GM21619 (cell line): ENCODE measurements around the gene DYNC1LI1.
"Not testable (repeated sequence)": the region's sequence is repeated elsewhere in the genome, so short reads cannot be mapped to it uniquely, and the experiment has no call there.

Experiments
- ATAC-seq: cut with Tn5 transposase; IDR thresholded peaks from one replicate; pipeline ENCODE4 v1.9.1; 2021; ENCODE audit not compliant: unreplicated experiment

The DYNC1LI1 gene

DNA sequence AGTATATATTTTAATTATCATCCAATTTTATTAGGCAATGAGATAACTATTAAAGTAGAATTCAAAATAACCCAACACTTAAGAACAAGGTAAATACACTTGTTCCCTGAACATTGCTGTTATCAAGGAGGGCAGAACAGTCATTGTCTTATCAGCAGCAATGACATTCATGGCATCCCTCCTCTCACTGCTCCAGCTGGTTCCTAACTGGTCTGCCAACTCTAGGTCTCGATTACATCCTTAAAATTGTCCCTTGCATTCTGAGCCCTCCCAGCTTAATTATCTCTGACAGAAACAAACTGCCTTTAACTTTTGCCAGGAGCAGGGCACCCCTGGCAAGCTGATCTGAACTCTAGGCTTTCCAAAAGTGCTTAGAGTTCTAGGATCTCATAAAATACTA is 14.0 kb upstream of the DYNC1LI1 start:
- no peak for ATAC-seq

DNA sequence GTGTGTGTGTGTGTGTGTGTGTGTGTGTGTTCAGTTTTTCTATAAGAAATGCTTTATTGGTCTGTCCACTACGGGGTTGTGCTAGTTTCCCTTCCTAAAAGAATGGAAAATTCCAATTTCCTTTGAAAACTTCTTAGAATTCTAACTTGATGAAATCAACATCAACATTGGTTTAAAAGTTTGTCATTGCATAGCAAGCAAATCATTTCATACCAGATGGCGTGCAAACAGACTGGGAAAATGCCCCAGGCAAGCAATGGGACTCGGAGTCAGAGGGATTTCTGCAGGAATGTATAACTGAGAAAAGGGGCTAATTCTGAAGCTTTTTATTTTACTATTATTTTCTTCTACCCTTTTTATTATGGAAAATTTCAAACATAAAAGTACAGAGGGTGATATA is 13.1 kb upstream of the DYNC1LI1 start:
- no peak for ATAC-seq

DNA sequence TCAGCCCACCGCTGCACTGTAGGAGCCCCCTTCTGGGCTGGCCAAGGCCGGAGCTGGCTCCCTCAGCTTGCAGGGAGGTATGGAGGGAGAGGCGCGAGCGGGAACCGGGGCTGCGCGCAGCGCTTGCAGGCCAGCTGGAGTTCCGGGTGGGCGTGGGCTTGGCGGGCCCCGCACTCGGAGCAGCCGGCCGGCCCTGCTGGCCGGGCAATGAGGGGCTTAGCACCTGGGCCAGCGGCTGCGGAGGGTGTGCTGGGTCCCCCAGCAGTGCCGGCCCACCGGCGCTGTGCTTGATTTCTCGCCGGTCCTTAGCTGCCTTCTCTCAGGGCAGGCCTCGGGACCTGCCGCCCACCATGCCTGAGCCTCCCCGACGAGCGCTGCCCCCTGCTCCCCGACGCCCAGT is 8.0 kb upstream of the DYNC1LI1 start:
- ATAC-seq: not testable (repeated sequence)

DNA sequence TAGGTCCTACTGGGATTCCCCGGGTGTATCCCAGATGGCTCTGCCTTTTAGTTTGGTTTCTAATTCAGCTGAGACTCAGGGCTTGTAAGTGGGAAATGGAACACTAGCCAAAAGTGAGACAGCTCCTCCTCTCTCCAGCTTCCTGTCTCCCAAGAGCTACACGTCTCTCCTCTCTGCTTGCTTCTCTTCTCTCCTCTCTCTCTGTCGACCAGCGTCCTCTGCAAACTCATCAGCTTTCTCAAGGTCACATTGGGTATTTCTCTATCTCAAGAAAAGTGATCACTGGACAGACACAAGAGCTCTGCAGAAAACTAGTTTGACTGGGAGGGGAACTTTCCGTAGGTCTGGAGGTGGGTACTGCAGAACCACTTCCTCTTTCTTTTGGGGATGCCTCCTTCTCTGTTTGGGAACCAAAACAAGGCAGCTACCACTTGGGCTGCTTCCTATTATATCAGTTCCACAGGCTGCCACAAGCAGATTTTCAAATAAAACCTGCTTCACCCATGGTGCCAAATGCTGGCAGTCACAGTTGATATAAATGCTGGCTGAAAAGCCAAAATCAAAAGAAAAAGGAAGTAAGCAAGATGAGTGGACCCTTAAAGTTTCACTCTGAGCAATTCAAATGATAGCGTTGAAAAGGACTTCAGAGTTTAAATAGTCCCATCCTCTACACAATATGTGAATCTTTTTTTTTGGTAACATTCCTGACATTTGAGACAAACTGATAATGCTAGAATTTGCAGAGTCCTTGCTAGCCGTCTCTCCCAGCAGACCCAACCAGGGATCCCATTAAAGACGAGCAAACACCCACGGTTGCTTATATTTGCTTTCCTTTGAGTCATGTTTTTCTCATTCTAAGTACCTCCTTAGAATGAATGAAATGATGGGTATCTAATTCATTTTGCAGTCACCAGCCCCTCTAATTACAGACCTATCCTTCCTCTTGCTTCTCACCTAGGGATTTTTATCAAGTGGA is 7.2 kb upstream of the DYNC1LI1 start:
- peak; percentile 95 for ATAC-seq

DNA sequence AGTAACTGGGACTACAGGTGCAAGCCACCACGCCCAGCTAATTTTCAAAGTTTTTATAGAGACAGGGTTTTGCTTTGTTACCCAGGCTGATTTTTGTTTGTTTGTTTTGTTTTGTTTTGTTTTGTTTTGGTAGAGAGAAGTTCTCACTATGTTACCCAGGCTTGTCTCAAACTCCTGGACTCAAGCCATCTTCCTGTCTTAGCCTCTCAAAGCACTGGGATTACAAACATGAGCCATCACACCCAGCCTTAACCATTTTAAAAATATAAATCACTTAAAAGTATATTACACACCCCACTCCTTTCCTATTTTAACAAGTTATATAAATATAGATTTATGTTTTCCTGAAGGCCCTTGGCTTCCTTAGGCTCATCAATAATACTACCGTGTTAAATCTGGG is 6.5 kb upstream of the DYNC1LI1 start:
- ATAC-seq: no peak

DNA sequence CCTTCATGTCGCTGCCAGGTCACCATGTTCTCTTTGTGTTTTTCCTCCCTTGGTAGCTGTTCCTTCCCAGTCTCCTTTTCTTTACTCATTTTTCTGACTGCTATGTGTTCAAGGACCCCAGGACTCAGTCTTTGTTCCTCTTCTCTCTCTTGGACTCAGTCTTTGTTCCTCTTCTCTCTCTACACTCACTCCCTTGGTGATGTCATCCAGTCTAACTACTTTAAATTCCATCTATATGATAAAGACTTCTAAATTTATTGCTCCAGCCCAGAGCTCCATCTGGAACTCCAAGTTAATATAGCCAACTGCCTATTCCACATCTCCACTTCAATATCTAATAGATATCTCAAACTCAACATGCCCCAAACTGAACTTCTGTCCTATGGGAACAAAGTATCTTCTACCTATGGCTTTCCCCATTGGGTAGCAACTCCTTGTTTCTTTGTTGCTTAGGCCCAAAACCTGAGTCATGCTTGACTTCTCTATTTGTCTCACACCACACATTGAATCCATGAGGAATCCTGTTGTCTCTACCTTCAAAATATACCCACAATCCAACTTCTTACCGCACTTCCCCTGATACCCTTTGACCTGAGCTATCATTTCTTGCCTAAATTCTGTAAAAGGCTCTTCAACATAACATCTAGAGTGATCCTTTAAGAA is 4.9 kb upstream of the DYNC1LI1 start:
- ATAC-seq: no peak

DNA sequence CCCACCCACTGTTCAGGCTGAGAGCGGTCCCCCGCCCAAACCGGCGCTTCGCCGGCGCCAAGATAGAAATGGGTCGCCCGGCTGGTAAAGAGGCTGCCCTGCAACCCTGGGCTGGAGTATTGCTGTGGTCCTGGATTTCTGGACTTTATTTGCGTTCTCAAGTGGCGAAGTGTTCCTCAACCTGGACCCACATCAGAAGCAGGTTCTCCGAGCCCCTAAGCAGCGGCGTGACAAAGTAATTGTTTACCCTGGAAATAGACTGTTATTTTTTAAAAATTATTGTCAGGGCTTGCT is 481 bp upstream of the DYNC1LI1 start:
- no peak for ATAC-seq

DNA sequence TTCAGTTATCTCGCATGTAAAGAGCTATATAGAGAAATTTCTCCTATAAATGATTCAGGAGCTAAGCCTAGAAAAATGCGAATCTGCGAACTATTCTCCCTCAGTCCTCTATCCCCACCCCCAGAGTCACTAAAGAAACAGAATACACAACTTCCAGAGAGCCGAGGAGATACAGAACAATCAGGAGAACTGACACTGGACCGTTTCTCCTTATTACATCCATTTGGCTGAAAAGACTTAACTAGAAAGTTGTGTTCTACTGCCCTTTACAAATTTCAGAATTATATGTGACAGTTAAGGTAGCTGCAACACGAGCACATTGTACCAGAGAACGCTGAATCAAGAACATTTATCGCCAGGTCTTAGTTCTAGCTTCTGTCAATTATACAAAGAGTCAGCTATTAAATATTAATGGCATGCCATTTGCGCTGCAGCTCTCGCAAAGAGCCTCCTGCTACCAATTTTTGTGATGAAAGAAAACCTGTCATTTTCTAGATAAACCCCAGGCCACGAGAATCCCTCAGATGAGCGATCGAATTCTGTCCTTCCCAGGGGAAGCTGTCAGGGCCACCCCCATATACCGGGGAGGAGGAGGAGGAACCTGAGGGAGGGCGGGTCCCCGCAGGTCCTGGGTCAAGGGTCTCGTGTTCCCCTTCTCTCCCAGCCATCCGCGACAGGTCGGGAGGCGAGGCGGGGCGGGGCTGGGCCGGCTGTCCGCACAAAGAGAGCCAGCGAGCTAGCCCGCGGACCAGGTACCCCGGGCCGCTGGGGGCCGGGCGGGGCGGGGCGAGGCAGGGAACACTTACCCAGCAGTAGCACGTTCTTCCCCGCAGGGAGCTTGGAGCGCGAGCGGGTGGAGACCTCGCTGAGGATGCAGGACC is 878 bp downstream of the DYNC1LI1 start:
- ATAC-seq: peak; percentile 48

DNA sequence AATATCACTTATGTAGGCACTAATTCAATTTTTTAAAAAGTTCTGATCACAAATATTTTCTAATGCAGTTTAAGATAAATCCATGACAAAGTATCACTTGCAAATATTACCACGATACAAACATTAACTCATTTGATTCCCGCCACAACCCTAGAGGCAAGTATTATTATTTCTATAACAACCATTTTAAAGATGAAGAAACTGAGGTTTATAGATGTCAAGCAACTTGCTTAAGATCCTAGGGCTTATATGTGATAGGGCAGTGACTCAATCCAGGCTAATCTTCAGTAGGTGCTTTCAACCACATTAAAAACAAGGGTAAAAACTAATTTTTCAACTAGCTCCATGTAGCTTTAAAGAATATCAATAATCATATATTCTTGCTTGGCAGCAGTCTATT is 1.7 kb downstream of the DYNC1LI1 start:
- no peak for ATAC-seq

DNA sequence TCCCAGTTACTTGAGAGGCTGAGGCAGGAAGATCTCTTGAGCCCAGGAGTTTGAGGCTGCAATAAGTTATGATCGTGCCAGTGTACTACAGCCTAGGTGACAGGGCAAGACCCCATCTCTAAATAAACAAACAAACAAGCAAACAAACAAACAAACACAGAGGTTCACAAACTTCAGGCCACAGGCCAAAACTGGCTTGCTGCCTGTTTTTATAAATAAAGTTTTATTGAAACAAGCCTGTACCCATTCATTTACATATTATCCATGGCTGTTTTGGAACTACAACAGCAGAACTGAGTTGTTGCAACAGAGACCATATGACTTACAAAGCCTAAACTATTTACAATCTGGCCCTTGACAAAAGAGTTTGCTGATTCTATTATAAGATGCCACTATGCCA is 6.5 kb downstream of the DYNC1LI1 start:
- ATAC-seq: no peak

DNA sequence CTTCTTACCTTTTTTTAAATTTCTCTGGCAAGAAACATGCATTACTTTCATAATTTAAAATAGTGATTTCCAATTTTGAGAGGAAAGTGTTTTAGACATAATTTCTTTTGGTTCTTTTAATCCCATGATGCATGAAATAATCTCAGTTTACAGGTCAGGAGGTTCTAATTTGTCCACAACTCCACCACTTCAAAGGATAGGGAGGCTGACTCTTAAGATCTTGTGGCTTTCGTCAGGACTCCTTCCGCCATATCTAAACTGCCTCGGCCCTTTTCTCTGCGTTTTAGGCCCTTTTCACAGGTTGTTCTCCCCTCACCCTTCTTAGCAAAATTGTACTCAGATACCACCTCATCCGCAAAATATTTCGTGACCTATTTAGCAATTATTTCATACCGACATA is 8.0 kb downstream of the DYNC1LI1 start:
- ATAC-seq: no peak

DNA sequence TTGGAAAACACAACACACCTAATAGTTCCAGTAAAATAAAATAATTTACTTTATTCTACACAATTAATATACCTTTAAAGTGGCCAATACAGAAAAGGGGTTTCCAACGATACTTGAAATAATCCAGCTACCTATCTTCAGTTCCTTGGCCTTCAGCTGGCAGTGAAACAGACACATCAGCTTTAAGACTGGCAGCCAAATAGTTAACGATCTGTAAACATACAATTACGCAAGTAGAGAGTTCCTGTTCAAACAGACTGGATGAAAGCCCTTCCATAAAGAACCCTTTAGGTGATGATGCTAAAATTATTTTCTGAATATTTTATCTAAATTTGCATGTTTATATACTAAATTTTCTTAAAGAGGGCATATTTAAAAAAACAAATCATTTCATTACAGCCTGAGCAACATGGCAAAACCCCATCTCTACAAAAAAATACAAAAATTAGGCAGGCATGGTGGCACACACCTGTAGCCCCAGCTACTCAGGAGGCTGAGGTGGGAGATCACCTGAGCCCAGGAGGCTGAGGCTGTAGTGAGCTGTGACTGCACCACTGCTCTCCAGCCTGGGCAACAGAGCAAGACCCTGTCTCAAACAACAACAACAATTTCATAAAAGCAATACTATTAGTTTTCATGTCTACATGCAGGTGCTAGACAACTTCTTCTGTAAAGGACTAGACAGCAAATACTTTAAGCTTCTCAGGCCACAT is 12.9 kb downstream of the DYNC1LI1 start:
- ATAC-seq: no peak

DNA sequence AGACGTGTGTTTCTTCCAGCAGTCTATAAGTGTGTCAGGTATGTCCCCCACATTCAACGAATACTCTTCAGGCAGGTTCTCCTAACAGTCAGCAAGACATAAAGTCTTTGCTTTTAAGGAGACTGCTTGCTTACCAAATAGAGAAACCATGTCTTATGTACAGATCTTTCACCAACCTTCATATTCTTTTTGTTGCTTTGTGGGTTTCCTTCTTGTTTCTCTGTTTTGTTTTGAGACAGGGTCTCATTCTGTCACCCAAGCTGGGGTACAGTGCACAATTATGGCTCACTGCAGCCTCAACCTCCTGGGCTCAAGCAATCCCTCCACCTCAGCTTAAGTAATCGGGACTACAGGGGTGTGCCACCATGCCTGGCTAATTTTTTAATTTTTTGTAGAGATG is 14.3 kb downstream of the DYNC1LI1 start:
- ATAC-seq: no peak

DNA sequence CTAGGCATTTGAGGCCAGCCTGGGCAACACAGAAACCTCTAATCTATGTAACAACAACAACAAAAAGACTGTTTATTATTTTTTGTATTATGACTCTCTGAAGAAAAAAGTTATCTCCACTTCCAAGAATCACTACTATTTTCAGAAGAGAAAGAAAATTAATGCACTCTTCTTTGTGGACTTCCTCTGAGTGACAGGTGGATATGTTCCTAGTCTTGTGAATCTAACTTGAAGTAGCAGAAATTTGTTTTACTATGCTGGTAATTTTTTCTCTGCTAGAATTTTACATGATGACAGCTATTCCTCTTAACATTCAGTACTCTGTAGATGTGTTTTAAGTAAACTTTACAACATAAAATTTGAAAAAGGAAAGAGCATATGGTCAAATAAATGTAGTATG is 16.7 kb downstream of the DYNC1LI1 start:
- no peak for ATAC-seq

DNA sequence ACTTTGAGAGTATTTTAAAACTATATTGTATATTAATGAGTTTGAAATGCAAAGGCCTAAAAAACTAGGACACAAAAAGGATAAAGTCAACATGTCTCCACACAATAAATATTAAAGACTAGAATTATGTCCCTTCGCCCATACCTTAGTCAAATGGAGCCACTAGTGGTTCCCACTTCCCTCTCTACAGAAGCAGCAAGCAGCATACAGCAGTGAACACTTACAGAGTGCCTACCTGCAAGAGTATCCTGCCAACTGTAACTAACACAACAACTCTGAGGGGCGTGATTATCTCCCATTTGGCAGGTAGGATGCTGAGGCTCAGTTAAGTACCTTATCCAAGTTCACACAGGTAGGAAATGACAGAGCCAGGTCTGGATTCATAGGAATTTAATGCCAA is 17.2 kb downstream of the DYNC1LI1 start:
- ATAC-seq: no peak

DNA sequence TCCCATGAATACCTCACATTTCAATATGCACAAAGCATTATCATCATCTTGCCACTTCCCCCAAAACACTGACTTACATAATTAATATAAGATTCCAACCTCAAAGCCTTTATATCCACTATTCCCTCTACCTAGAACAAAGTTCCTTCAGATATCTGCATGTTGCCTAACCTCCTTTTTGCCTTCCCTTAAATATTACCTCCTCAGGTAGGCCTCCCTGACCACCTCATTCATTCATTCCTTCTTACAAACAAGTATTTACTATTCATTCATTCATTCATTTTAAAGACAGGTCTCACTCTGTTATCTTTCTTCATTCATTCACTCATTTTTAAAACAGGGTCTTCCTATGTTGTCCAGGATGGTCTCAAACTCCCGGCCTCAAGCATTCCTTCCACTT is 18.6 kb downstream of the DYNC1LI1 start:
- ATAC-seq: no peak

DNA sequence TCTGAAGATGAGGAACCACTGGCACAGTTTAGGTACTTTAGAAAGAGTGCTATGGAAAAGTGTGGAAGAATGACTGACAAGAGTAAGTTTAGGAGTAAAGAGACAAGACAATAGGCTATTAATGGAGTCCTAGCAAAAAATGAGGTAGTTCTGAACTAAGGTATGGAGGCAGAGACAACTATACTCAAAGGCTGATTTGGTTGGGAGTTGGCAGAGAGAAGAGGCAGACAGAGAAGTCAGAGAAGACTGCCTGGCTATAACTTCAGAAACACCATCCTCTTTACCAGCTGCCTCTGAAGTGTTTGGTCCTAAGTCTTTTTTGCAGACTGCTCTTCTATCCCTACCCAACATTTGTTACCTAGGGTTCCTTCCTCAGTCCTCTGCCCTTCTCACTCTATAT is 19.2 kb downstream of the DYNC1LI1 start:
- ATAC-seq: no peak

DNA sequence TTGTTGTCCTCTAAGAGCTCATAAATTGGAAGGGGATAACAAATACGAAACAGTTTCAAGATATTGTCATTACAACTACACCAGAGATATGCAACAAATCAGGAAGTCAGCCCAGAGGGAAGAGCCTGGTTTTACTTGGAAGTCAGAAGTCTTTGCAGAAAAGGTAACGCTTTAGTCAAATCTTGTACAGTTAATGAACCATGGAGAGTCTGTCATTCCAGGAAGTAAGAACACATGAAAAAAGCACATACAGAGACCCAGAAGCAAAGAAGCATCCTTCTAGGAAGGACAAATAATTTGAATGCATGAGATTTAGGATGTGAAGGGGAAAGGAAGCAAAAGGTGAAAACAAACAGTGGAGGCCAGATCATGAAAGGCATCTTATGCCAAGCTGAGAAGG is 19.6 kb downstream of the DYNC1LI1 start:
- ATAC-seq: peak; percentile 49

DNA sequence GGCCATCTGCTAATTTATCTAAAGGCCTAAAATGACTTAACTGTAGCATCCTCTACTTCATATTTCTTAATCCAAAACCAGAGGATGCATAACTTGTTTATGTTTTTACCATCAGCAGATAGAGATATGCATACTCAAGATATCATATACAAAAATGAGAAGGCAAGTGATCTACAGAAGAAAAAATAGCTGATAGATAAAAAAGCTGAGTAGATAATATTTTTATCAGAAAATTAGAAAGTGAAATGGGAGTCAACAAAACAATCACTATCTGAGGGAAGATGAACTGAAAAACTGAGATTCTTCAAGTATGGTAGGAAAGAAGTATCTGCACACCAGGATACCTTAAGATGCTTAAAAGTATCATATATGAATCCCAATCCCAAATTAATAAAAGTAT is 25.4 kb downstream of the DYNC1LI1 start:
- no peak for ATAC-seq

DNA sequence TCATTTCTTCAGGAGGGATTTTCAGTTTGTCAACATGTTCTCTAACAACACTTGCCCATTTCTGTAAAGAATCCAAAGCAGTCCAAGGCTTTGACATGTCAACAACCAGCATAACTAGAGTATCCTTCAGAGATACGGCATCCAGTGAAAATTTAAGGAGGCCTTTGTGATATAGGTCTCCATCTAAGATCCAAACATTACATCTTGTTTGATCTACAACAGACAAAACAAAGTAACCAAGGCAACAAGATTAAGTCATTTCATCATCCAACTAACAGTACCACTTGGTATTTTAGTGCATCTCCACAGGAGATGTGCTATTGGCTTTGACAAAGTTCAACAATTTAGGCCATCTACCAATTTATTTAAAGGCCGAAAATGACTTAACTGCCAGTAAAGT is 25.8 kb downstream of the DYNC1LI1 start:
- no peak for ATAC-seq

DNA sequence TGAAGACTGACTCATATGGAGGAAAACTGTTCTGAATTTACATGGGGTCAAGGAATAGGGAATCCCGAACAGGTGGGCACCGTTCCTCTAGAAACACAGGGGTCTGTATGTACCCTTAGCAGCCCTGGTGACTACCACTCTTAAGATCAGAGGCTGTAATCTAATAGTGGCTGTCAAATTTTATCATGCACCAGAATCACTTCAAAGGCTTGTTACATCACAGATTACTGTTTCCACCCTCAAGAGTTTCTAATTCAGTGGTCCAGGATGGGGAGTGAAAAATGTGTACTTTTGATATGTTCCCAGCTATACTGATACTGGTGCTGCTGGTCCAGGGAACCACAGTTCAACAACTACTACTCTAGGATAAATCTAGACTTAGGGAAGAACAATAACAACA is 27.9 kb downstream of the DYNC1LI1 start:
- no peak for ATAC-seq
